ENCODE data around the gene BRSK2. TPM values are rescaled to one million over a fixed set of nuclear protein-coding genes. Genes with fewer than 3 reads are reported as not detected.

Gene BRSK2
- total and polyA plus RNA-seq, 2 of the 4 experiments (the other 2 are of a cell fraction): 0.18 to 0.62 TPM

- Histone ChIP-seq H3K4me1 (ENCODE audit: control insufficient read depth, insufficient read depth, low read length) (no peaks in the 10 kb centered on the region), H3K27ac (ENCODE audit: insufficient read depth, low read length) (no peak overlapping the region), H2BK15ac (ENCODE audit: low read depth, low read length) (no peak overlapping the region), H2BK20ac (ENCODE audit: low read depth, low read length) (no peak overlapping the region), H4K8ac (ENCODE audit: low read depth in 2 of 2, low read length in 2 of 2) (no peak overlapping the region), H4K91ac (ENCODE audit: insufficient read depth, low read depth, low read length) (no peak overlapping the region), H3K14ac (replicated peaks; ENCODE audit: low read depth, low read length) (no peak overlapping the region), H3K9me1 (ENCODE audit: insufficient read depth, low read length) (peaks cover 14% of the 10 kb centered on the region), H3K18ac (ENCODE audit: low read depth, low read length) (no peak overlapping the region), H3K4me3 (ENCODE audit: insufficient read depth, low read depth, low read length) (no peak overlapping the region), H2AFZ (replicated peaks; ENCODE audit: low read length, poor library complexity) (no peak overlapping the region), H3K79me1 (ENCODE audit: low read depth in 1 of 2, low read length in 2 of 2) (peaks cover 32 to 63% of the 10 kb centered on the region in 2 experiments), H3K9ac (ENCODE audit: low read depth, low read length) (no peak overlapping the region), H4K20me1 (ENCODE audit: insufficient read depth, low read length) (peaks cover 77% of the 10 kb centered on the region), H3K4ac (ENCODE audit: low read depth, low read length) (no peak overlapping the region), H3K36me3 (ENCODE audit: control insufficient read depth, insufficient read depth, low read length) (no peaks in the 10 kb centered on the region), H4K5ac (ENCODE audit: low read depth, low read length) (no peak overlapping the region), H2BK5ac (ENCODE audit: low read depth, low read length, poor library complexity, severe bottlenecking) (no peak overlapping the region), H3K56ac (ENCODE audit: extremely low read depth, insufficient read depth, low read length) (no peak overlapping the region), H3K9me3 (ENCODE audit: control insufficient read depth, insufficient read depth, low read length) (no peaks in the 10 kb centered on the region), H2BK120ac (ENCODE audit: low read depth, low read length) (no peak overlapping the region), H3K27me3 (ENCODE audit: control insufficient read depth, insufficient read depth, low read length) (no peaks in the 10 kb centered on the region), H2AK5ac (ENCODE audit: low read depth, low read length) (no peak overlapping the region), H3K4me2 (ENCODE audit: low read depth, low read length) (no peak overlapping the region), H3K23ac (ENCODE audit: low read depth, low read length) (no peak overlapping the region), H2AK9ac (replicated peaks; ENCODE audit: low read depth, low read length, poor library complexity) (no peak overlapping the region)
- ATAC-seq (ENCODE audit: low read depth) (no peak), DNase-seq (no peak)
- in situ Hi-C loops (cut with MboI; ENCODE audit: low sequenced_read_pairs): no loop called here
- intact Hi-C loops (cut with micrococcal nuclease): no loop called here
- dilution Hi-C loops (cut with HindIII; ENCODE audit: low sequenced_read_pairs, unreplicated experiment): no loop called here
- BruUV-seq (replicated peaks): no TSS peak
- ChIA-PET CTCF (no interaction called here), POLR2A (ENCODE audit: unreplicated experiment) (no interaction called here)
- TF ChIP-seq RAD21 (IDR thresholded peaks at IDR 0.05; ENCODE audit: low read length): no peak
- TF ChIP-seq MAZ (IDR thresholded peaks at IDR 0.05; ENCODE audit: borderline replicate concordance, low read depth, low read length): no peak
- TF ChIP-seq RCOR1 (IDR thresholded peaks at IDR 0.05; ENCODE audit: insufficient replicate concordance, low read length): no peak
- no peak for TF ChIP-seq NFE2L2 (IDR thresholded peaks at IDR 0.05; ENCODE audit: low read depth, low read length)
- no peak for TF ChIP-seq SMC3 (IDR thresholded peaks at IDR 0.05; ENCODE audit: low read depth, low read length)
- TF ChIP-seq MAFK (IDR thresholded peaks at IDR 0.05; ENCODE audit: low read depth, low read length): no peak
- no peak for TF ChIP-seq CEBPB (IDR thresholded peaks at IDR 0.05; ENCODE audit: low read depth, low read length)
- TF ChIP-seq ELK1 (IDR thresholded peaks at IDR 0.05; ENCODE audit: borderline replicate concordance, low read depth, low read length): no peak
- no peak for TF ChIP-seq RFX5 (IDR thresholded peaks at IDR 0.05; ENCODE audit: low read depth, low read length)
- TF ChIP-seq CHD1 (IDR thresholded peaks at IDR 0.05; ENCODE audit: low read depth, low read length): no peak
- TF ChIP-seq FOS (IDR thresholded peaks at IDR 0.05; ENCODE audit: low read depth, low read length): no peak
- no peak for TF ChIP-seq CTCF (conservative IDR thresholded peaks at IDR 0.05; ENCODE audit: low read depth, low read length)
- no peak for TF ChIP-seq BHLHE40 (IDR thresholded peaks at IDR 0.05; ENCODE audit: low read depth, low read length)
- no peak for TF ChIP-seq USF2 (IDR thresholded peaks at IDR 0.05; ENCODE audit: low read depth, low read length)
- no peak for TF ChIP-seq MXI1 (IDR thresholded peaks at IDR 0.05; ENCODE audit: borderline replicate concordance, low read depth, low read length)
- no peak for TF ChIP-seq POLR2A (IDR thresholded peaks at IDR 0.05; ENCODE audit: low read depth, low read length)
- WGBS, 2 experiments (ENCODE audit: extremely low coverage in 2 of 2, insufficient read length in 1 of 2): 100% methylated on average over 1 of the region's 12 CpGs; no CpG with 5 or more reads in 1 of the 2 experiments
Observed at GRCh38 chr11:1491379-1491778, 101.6 kb downstream of the BRSK2 start.

All from IMR-90 (cell line).